ENCODE data around the gene TMEM39B.
"Not testable (repeated sequence)": the region's sequence is repeated elsewhere in the genome, so short reads cannot be mapped to it uniquely, and the experiment has no call there.

TMEM39B gene

DNA sequence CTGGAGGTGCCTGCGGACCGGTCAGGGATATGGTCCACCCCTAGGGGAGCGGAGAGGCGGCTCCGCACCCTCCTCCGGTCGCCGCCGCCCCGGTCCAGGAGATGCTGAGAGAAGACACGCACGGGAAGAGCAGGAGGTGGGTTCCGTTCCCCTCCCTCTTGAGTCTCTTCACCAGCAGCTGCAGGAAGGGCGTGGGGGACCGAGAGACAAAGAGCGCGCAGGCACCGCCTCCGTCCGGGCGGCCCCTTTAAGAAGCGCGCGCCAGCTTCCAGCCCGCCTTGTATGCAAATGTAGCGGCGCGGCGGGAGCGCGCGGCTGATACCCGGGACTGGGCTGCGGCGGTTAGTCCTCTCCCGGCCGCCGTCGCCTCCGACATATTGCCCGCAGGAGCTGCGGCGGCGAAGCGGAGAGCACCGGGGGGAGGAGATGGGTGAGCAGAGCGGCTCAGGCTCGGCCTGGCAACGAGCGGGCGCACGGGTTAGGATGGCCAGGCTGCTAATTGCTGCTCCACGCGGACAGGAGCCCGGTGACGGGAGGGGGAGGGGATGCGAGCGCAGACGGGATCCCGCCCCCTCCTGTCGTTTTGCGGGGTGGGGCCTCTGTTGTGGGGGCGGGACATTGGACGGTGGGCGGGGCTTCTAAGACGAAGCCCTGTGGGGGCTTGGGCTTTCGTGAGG is at the start of gene TMEM39B:
TSS of gene TMEM39B (plus strand) at position 318 of the 677 bp plus-strand sequence. CDS start at position 427, 109 bp downstream.
- peak; percentile 94 to 95 for DNase-seq

DNA sequence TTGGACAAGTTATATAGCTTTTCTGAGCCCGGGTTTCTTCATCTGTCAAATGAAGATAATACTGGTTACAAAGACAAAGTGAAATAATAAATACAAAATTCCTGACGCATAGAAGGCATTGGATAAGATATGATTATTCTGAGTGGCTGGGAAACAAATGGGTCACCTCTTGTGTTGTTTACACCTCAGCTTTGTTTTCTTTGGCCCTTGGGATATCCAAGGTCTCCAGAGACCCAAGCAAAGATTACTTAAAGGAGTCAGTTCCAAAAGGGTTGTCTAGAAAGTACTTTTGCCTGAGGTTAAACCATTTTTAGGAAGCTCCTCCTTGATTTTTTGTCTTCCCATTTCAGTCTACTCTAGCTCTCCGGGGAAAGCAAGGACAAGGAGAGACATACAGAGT is 49.4 kb upstream of the TMEM39B start:
- no peak for DNase-seq

DNA sequence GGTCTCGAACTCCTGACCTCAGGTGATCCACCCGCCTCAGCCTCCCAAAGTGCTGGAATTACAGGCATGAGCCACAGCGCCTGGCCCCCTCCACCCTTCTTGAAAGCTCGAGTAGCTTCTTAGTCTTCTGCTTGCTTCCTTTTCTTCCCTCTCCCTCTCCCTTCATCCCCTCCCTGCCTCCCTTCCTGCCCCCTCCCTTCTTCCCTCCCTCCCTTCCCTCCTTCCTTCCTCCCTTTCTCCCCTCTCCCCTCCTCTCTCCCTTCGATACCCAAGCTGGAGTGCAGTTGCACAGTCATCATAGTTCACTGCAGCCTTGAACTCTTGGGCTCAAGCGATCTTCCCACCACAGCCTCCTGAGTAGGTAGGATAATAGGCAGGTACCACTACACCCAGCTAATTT is 47.2 kb upstream of the TMEM39B start:
- DNase-seq = no peak

DNA sequence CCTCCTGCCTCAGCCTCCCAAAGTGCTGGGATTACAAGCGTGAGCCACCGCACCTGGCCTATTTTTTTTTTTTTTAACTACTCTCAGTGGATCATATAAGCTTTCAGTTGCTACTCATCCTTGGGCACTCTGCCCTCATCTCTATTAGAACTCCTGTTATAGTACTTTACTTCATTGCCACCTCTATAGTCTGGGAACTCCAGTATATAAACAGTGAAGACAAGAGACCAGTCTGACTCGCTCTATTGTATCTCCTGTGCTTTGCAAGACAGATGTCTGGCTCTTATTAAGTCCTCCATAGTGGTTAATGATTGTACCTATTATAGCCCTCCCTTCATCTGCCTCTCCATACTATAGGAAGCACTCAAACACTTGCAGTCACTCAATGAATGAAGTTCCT is 44.0 kb upstream of the TMEM39B start:
- no peak for DNase-seq

DNA sequence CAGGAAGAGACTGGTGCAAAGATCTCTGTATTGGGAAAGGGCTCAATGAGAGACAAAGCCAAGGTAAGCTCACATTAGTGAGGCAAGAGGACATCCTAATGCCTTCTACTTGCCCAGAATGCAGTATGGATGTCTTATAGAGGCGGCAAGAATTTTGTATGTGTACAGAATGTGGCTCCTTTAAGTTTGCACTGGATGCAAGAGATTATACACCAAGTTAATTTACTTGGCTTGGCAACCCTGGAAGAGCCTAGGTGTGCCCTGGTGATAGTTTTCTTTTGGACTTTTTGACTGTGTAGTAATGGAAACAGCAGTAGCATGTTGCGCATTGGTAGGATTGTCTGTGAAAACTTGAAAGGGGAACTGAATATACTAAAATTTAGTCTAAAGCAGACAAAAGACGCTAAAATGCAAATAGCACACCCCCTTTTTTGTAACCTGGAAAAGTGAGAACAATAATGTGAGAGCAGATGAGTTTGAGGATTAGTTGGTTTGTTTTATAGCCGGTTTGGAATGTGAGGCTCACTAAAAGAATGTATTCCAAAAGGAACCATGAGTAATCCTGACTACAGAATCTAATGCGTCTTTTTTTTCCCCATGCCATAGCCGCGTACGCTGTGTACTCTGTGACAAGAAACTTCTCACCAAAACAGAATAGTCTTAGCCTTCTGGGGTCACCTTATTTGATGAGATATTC is 41.0 kb upstream of the TMEM39B start:
- no peak for DNase-seq

DNA sequence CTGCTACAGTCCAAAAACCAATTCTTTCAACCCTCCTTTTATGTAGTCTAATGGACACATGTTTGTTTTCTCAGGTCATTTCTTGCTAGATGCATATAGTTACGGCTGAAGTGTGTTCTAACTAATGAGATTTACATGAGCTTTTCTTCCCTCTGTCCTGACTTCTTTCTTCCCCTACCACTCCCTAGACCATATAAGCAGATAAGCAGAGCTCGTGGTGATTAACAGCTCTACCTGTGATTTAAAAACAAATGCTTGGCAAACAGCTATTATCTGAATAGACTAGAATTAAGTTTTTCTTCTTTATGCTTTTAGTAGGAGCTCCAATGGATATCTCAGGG is 40.5 kb upstream of the TMEM39B start:
- DNase-seq = no peak

DNA sequence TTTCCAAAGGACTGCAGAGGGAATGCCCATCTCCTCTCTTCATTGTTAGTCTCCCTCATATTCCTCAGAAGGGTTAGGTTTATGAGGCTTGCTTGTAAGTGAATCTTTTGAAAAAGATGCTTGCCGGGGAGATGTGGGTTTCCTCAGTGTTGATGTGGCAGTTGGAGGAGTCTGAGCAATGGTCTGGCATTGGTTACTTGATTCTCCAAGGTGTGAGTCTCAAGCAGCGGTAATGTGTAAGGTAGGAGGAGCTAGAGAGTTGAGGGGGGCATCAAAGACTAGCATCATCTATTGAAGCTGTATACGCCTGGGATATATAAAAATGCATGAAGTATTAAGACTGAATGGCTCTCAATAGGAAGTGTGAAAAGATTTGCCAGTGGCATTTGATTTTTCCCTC is 37.6 kb upstream of the TMEM39B start:
- no peak for DNase-seq

DNA sequence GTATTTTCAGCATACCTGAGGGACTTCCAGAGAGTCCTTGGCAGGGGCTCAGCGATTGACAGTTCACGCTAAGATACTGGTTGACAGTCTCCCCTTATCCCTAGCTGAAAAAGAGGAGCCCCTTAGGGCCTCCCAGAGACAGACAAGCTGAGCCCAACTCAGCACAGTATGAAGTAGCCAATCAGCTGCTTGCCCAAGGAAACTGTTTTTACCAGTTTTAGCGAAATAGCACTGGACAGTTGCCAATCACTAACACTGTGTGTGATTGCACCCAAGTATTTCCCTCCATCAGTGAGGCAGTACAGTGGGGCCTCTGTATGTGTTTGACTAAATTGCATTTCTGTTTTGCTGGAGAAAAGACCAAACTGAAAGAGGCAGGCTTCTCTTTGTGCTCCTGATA is 32.0 kb upstream of the TMEM39B start:
- DNase-seq = no peak

DNA sequence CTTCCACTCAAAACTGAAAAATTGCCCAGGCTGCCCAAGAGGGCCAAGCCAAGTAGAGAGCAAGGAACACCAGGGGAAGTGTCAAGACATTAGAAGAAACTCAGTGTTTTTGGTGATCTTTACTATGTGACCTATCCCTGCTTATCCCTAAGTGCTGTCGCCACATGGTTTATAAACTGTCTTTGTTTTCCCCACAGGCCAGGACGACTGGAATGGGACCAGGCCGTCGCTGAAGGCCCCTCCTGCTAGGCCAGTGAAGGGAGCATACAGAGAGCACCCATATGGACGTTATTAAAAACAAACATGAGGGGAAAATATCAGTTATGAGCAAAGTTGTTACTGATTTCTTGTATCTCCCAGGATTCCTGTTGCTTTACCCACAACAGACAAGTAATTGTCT is 30.4 kb upstream of the TMEM39B start:
- DNase-seq = no peak

DNA sequence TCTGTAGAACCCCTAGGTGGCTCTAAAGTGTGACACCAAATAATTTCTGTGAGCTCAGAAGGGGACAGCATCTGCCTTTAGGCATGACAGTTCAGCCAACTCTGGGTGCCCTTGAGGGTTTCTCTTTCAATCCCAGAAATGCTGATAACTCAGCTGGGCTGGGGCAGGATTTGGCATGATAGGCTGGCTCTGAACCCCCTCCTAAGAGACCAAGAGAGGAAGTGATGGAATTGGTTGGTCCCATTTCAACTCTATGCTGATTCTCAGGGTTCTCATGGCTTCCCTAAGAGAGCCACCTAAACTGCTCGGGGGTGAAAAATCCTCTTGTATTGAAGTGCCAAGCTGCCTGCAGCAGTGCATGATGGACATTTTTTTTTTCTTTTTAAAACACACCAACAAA is 28.5 kb upstream of the TMEM39B start:
- no peak for DNase-seq

DNA sequence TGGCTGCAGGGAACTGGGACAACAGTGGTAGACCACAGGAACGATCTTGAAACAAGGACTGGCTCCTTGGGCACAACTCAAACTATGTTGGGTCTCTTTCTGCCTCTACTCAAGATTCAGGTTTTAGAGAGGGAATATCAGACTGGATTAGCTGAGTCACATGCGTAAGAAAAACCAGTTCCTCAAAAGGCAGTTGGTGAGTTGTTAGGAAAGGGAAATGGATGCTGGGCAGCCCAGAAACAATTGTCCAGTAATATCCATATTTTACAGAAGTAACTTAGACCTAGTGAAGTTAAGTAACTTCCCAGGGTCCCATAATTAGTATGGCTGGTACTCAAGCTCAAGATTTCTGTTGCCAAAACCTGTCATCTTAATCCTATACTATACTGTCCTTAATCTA is 27.0 kb upstream of the TMEM39B start:
- peak; percentile 43 to 51 for DNase-seq

DNA sequence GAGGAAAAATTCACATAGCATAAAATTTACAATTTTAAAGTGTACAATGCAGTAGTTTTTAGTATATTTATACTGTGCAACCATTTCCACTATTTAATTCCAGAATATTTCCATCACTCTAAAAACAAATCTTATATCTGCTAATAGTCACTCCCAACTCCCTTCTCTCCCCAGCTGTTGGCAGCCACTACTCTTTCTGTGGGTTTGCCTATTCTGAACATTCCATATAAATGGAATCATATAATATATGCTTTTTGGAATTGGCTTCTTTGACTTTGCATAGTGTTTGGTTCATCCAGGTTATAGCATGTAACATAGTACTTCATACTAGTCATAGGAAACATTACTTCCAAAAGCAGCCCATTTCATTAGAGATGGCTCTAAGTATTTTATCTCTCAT is 25.0 kb upstream of the TMEM39B start:
- DNase-seq = no peak

DNA sequence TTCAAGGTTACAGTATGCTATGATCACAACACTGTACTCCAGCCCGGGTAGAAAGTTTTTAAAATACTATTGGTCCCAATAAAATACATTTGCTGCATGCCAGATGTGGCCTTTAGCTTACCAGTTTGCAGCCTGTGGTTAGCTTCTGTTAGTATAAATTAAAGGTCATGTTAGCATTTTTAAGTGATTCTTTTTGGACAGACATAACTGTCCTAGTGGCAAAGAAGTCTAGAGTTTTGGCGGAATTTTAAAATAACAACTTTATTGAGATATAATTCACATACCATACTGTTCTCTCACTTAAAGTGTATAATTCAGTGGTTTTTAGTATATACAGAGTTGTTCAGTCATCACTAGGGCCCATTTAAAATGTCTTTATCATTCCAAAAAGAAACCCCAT is 24.3 kb upstream of the TMEM39B start:
- no peak for DNase-seq

DNA sequence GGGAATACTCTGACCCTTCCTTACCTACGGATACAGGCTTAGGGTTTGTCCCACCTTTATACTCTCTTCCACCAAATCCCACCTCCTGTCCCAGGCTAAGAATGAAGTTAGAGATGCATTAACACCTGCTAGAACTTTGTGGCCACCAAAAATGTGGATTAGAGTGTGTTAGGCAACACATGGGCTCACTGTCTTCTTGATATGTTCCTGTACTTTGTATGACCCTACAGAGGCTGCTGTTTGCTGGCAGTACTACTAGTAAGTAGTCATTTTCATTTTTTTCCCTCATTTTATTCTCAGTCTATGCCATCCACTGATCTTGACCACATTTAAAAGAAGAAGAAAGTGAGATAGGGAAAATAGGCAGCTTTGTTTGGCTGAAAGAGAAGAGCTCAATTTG is 21.0 kb upstream of the TMEM39B start:
- no peak for DNase-seq

DNA sequence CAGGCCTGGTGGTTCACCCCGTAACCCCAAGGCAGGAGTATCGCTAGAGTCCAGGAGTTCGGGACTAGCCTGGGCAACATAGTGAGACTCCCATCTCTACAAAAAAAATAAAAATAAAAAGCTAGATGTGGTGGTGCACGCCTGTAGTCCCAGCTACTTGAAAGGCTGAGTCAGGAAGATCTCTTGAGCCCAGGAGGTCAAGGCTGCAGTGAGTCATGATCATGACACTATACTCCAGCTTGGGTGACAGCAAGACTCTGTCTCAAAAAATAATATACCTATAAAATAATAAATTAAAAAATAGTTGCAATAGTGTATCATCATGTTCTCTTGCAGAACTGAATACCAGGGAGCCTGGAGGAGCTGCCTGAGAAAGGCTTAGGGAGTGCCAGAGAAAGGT is 19.9 kb upstream of the TMEM39B start:
- DNase-seq = no peak

DNA sequence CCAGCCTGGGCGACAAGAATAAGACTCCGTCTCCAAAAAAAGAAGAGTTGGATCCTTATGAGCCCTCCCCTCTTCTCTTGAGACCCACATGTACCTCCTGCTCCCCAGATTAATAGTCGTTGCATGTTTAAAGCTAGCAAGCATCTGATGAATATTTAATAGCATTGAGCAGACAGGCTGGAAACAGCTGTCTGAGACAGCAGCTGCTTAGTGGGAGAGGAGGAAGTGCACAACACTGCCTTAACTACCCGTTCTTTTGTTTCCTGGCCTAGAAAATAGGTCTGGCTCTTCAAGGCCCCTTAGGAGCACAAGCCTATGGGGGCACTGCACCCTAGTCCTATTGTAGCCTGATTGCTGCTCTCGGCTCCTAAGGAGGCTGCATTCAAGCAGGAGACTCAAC is 17.3 kb upstream of the TMEM39B start:
- DNase-seq = peak; percentile 71 to 85

DNA sequence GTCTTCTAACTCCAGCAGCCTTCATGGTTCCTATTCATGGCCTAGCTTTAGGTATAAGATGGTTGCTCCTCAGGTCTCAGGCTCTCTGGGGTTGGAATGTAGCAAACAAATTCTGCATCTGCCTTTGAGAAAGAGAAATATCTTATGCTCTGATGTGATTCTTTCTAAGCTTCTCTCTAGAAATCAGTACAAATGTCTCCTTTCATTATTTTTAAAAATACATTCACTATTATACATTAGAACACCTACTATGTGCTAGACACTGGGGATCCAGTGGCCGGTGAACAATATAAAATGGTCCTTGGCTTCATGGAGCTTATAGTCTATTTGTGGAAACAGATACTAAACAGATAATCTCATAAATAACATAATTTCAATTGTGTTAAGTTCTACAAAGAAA is 16.1 kb upstream of the TMEM39B start:
- no peak for DNase-seq

DNA sequence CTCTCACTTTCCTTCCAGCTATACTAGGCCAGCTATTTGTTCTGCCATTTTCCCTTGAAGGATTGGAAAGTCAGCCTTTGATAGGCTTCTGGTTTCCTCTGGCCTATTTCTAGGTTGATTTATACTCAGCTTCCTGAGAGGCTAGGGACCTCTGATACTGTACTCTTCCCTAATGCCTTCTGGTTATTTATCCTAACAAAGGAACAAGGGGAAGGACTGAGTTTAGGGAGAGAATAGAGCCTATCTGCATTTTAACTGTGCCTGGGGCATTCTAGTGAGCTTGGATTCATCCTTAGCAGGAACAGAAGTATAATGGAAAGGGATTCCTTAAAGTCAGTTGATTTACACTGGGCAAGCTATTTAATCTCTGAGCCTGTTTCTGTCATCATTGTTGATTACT is 11.8 kb upstream of the TMEM39B start:
- DNase-seq = no peak

DNA sequence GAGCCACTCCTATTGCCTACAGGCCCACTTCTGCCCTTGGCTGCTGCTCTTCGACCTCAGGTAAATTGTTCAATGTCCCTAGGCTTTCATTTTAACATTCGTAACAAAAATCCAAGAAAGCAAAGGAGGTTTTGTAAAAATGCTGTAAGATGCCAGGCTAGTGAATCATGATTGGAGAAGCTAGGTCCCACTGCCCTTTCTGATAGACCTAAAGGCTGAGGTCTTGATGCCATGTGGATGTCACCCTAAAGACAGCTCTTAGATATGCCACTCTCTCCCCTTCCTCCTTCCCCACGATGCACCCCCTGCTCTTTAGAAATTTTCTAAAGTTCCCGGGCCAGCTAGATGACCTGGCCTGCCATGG is 9.9 kb upstream of the TMEM39B start:
- no peak for DNase-seq

DNA sequence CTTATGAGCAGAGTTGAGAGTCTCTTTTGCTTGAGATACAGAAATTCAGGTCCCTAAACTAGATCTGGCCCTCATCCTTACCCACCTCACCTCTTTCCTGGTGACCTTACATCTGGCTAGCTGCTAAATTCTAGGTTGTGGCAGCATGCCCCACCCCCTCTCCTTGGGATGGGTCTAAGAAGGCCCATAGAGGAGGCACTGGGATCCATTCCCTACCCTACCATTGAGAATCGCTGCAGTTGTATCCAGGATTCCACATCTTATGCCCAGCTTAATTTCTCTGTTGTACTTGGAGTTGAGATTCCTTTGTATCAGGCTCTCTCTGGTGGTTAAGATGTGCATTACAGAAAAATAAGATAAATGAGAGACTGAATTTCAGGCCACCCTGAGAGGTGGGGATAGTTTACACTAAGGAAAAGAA is 9.5 kb upstream of the TMEM39B start:
- peak; percentile 64 to 87 for DNase-seq

DNA sequence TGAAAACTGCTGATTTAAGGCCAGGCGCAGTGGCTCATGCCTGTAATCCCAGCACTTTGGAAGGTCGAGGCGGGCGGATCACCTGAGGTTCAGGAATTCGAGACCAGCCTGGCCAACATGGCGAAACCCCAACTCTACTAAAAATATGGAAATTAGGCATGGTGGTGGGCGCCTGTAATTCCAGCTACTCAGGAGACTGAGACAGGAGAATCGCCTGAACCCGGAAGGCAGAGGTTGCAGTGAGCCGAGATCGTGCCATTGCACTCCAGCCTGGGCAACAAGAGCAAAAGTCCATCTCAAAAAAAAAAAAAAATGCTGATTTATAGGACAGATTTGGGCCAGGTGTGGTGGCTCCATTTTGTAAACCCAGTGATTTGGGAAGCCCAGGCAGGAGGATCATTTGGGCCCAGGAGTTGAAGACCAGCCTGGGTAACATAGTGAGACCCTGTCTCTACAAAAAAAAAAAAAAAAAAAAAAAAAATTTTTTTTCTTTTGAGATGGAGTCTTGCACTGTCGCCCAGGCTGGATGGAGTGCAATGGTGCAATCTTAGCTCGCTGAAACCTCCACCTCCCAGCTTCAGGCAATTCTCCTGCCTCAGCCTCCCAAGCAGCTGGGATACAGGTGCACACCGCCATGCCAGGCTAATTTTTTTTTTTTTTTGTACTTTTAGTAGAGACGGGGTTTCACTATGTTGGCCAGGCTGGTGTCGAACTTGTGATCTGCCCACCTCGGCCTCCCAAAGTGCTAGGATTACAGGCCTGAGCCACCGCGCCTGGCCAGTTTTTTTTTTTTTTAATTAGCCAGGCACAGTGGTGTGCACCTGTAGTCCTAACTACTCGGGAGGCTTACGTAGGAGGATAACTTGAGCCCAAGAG is 6.9 kb upstream of the TMEM39B start:
- not testable (repeated sequence) for DNase-seq

DNA sequence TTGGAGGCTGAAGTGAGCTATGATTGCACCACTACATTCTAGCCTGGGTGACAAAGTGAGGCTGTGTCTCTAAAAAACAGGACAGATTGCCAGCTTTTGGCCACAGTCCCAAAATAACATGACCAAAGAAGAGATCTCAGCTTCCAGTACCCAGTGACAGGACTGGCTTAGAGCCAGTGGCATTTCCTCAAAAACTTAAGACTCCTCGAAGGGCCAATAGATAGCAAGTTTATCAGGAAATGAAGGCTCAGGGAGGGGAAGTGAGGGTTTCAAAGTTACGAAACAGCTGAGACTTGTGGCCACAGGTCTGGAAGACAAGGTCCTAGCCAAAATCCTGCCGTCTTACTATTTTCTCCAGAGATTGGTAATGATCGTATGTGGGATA is 6.3 kb upstream of the TMEM39B start:
- DNase-seq = peak; percentile 99

DNA sequence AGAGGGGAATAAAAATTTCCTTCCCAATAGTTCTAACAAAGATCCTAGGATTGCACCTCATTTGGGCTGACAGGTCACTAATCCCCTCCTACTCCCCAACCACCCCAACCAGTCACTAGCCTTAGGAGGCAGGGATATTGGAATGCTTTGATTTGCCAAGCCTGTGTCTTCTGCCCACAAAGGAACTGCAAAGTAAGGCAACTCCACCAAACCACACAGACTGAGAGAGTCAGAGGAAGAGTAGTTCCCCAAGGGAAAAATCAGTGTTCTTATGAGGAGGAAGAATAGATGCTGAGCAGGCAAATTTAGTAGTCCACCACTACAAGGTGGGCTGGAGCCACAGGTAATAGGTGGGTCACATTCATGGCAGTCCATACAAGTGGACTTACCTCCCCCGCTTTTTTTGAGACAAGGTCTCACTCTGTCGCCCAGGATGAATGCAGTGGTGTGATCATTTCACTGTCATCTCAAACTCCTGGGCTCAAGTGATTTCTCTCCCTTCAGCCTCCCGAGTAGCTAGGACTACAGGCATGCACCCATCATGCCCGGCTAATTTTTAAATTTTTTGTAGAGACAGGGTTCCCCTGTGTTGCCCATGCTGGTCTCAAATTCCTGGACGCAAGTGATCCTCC is 3.7 kb upstream of the TMEM39B start:
- peak in 1 of 2 experiments; percentile 9 for DNase-seq

Measured in Kasumi-1 (cell line).